A549 (cell line): Measurements from ENCODE around the gene CLIC5. TPM values are rescaled to one million over a fixed set of nuclear protein-coding genes. Genes with fewer than 3 reads are reported as not detected.

ENCODE experiments used
- ATAC-seq, 2 experiments: fragments of 200-7000 bp in 1 of 2; fragments of >200 bp in 1 of 2; cut with Nextera tagmentation in 1 of 2; cut with Tn5 transposase in 1 of 2; 3 replicates each; pipeline versions ENCODE4 v1.8.0 to v1.9.1; 2018 to 2020; ENCODE audit warnings: mild to moderate bottlenecking in 1 of 2, moderate library complexity in 1 of 2
- CTCF ChIA-PET: fragments of 300-600 bp; sonication (Branson Sonifier 250); formaldehyde crosslinking; extraction: SDS; loops from one replicate; lab custom pipeline; 2021; ENCODE audit warnings: antibody characterized with exemption, inconsistent platforms; lab: Yijun Ruan, JAX
- POLR2A ChIA-PET: fragments of 350-600 bp; formaldehyde crosslinking; extraction: SDS; loops from one replicate; lab custom pipeline; 2021; ENCODE audit warnings: antibody characterized with exemption, inconsistent platforms; lab: Yijun Ruan, JAX
- DNase-seq, 2 experiments: peaks; one replicate each; pipeline versions ENCODE4 v3.0.0 to v3.0.0-alpha.2; 2011 to 2016; ENCODE audit warnings: low read depth in 1 of 2, low spot score in 1 of 2
- FAIRE-seq: peaks from 2 replicates; lab custom pipeline; 2011; peaks lifted over from hg19 to GRCh38; lab: Jason Lieb, UNC
- H3K27ac ChIP-seq, 2 experiments: fragments of >200 bp; sonication (Bioruptor Twin); formaldehyde crosslinking; 3 replicates each; pipeline ENCODE4 v1.5.1; 2016 to 2017
- H3K4me1 ChIP-seq: fragments of >200 bp; sonication (Bioruptor Twin); formaldehyde crosslinking; 3 replicates; pipeline ENCODE4 v1.6.1; 2016
- H3K4me2 ChIP-seq: fragments of >200 bp; sonication (Bioruptor Twin); formaldehyde crosslinking; 3 replicates; pipeline ENCODE4 v1.6.1; 2016
- H3K4me3 ChIP-seq: fragments of >200 bp; sonication (Bioruptor Twin); formaldehyde crosslinking; 3 replicates; pipeline ENCODE4 v1.5.1; 2016
- H3K9me3 ChIP-seq: fragments of >200 bp; sonication (Bioruptor Twin); formaldehyde crosslinking; 3 replicates; pipeline ENCODE4 v1.6.1; 2016
- BHLHE40 ChIP-seq: IDR thresholded peaks from 2 replicates; pipeline ENCODE4 v1.6.1; 2012; ENCODE audit warnings: low read depth, low read length, inconsistent platforms
- CBX8 ChIP-seq: fragments of 200-600 bp; sonication (generic); IDR thresholded peaks from 2 replicates; pipeline ENCODE4 v1.6.1; 2016
- CHD4 ChIP-seq: fragments of 200-600 bp; sonication (generic); IDR thresholded peaks from 2 replicates; pipeline ENCODE4 v1.6.1; 2016; ENCODE audit warnings: antibody characterized with exemption, mild to moderate bottlenecking, borderline replicate concordance
- EP300 ChIP-seq, 2 experiments: fragments of >200 bp; sonication (Bioruptor Twin); formaldehyde crosslinking; IDR thresholded peaks; 2 replicates in 1 of 2; 3 replicates in 1 of 2; pipeline ENCODE4 v1.6.1; 2016 to 2017
- ESRRA ChIP-seq: fragments of 150-350 bp; IDR thresholded peaks from 2 replicates; pipeline ENCODE4 v1.6.1; 2014; ENCODE audit warnings: mild to moderate bottlenecking, low read length, borderline replicate concordance
- FOXS1 ChIP-seq: fragments of 250-450 bp; sonication (Bioruptor Pico); IDR thresholded peaks from 2 replicates; pipeline ENCODE4 v1.5.0; 2020; ENCODE audit warnings: mild to moderate bottlenecking, moderate library complexity
- HEYL ChIP-seq: fragments of 250-450 bp; sonication (Bioruptor Pico); IDR thresholded peaks from 2 replicates; pipeline ENCODE4 v1.8.0; 2021; ENCODE audit warnings: mild to moderate bottlenecking, moderate library complexity
- HOXB13 ChIP-seq: fragments of 250-450 bp; sonication (Bioruptor Pico); IDR thresholded peaks from 2 replicates; pipeline ENCODE4 v1.5.0; 2020; ENCODE audit warnings: low read depth, mild to moderate bottlenecking, moderate library complexity
- JUN ChIP-seq, 2 experiments: fragments of >200 bp; sonication (Bioruptor Twin); formaldehyde crosslinking; IDR thresholded peaks; 2 replicates in 1 of 2; 3 replicates in 1 of 2; pipeline ENCODE4 v1.6.1; 2016 to 2017
- JUNB ChIP-seq: fragments of >200 bp; sonication (Bioruptor Twin); formaldehyde crosslinking; IDR thresholded peaks from 2 replicates; pipeline ENCODE4 v1.6.1; 2016
- KDM1A ChIP-seq: fragments of 200-600 bp; sonication (generic); IDR thresholded peaks from 2 replicates; pipeline ENCODE4 v1.6.1; 2016; ENCODE audit warnings: low read depth, mild to moderate bottlenecking
- MAZ ChIP-seq: fragments of 150-350 bp; IDR thresholded peaks from 2 replicates; pipeline ENCODE4 v1.6.1; 2014; ENCODE audit warnings: antibody characterized with exemption, low read depth, low read length, borderline replicate concordance
- MYC ChIP-seq: IDR thresholded peaks from 2 replicates; pipeline ENCODE4 v1.6.1; 2012; ENCODE audit warnings: mild to moderate bottlenecking, inconsistent platforms, low read length, improper control_type of control experiment, borderline replicate concordance
- NPAS2 ChIP-seq: fragments of 250-450 bp; sonication (Bioruptor Pico); IDR thresholded peaks from 2 replicates; pipeline ENCODE4 v1.8.0; 2022; ENCODE audit warnings: mild to moderate bottlenecking, moderate library complexity, borderline replicate concordance
- NR3C1 ChIP-seq: fragments of >200 bp; sonication (Bioruptor Twin); formaldehyde crosslinking; IDR thresholded peaks from 3 replicates; pipeline ENCODE4 v1.6.1; 2017
- PHF8 ChIP-seq: fragments of 200-600 bp; sonication (generic); IDR thresholded peaks from 2 replicates; pipeline ENCODE4 v1.6.1; 2016; ENCODE audit warnings: low read depth, mild to moderate bottlenecking, antibody characterized with exemption, moderate library complexity, borderline replicate concordance
- POLR2A ChIP-seq: IDR thresholded peaks from 2 replicates; pipeline ENCODE4 v1.6.1; 2012; ENCODE audit warnings: mild to moderate bottlenecking, low read length
- POLR2AphosphoS2 ChIP-seq: conservative IDR thresholded peaks from 2 replicates; pipeline ENCODE4 v1.6.1; 2012; ENCODE audit warnings: low read length, improper control_type of control experiment, inconsistent platforms
- RAD21 ChIP-seq, 2 experiments: fragments of >200 bp in 1 of 2; sonication (Bioruptor Twin) in 1 of 2; formaldehyde crosslinking in 1 of 2; IDR thresholded peaks in 1 of 2; conservative IDR thresholded peaks in 1 of 2; 2 replicates in 1 of 2; 3 replicates in 1 of 2; pipeline ENCODE4 v1.6.1; 2012 to 2018; ENCODE audit warnings: inconsistent platforms in 1 of 2
- RCOR1 ChIP-seq: fragments of 150-350 bp; IDR thresholded peaks from 2 replicates; pipeline ENCODE4 v1.6.1; 2014; ENCODE audit warnings: antibody characterized with exemption, low read length, low read depth
- RNF2 ChIP-seq: fragments of 200-600 bp; sonication (generic); IDR thresholded peaks from 2 replicates; pipeline ENCODE4 v1.6.1; 2016; ENCODE audit warnings: low read depth, mild to moderate bottlenecking, antibody characterized with exemption, moderate library complexity, borderline replicate concordance
- TFCP2L1 ChIP-seq: fragments of 250-450 bp; sonication (Bioruptor Pico); IDR thresholded peaks from 2 replicates; pipeline ENCODE4 v1.5.0; 2021; ENCODE audit warnings: mild to moderate bottlenecking
- ZFP36 ChIP-seq: fragments of 450-650 bp; IDR thresholded peaks from 2 replicates; pipeline ENCODE4 v1.6.1; 2014; ENCODE audit warnings: borderline replicate concordance; ENCODE audit not compliant: partially characterized antibody
- WGBS: methylation state at CpG from one replicate; pipeline ENCODE4 v1.1.6; 2017; ENCODE audit errors: missing lambda C conversion rate; 5-methylcytosine and 5-hydroxymethylcytosine counted together
- polyA plus RNA-seq, 4 experiments: library from polyadenylated mRNA; depleted of rRNA in 3 of 4; stranded (reverse); fragments of >200 nt; fragmentation: RNase III in 1 of 4; extraction: RNeasy Plus Mini Kit Qiagen cat#74134 plus additional on column Dnase treatment in 1 of 4; gene quantifications; 2 replicates in 3 of 4; 3 replicates in 1 of 4; pipeline ENCODE4 v1.2.3, GENCODE V29; 2011 to 2017
- TF ChIP-seq, protein P1 (sequence below): fragments of 250-450 bp; sonication (Bioruptor Pico); IDR thresholded peaks from 2 replicates; pipeline ENCODE4 v1.5.0; 2020; ENCODE audit warnings: low read depth, mild to moderate bottlenecking, moderate library complexity
- TF ChIP-seq, protein P2 (sequence below): fragments of 450-650 bp; IDR thresholded peaks from 2 replicates; pipeline ENCODE4 v1.6.1; 2014; ENCODE audit warnings: antibody characterized with exemption

Gene CLIC5
- polyA plus RNA-seq, 2 of the 4 experiments (the other 2 are of a cell fraction) = not detected

- 32% methylated on average over 9 of the region's 9 CpGs for WGBS
- ChIA-PET POLR2A (no interaction called here), CTCF (interaction anchor here (1.3 to 1.5 kb wide), 2 partner anchors 12 to 37 kb away, joined by 3 read pairs; no protein-coding TSS in a partner anchor)
- no peak overlapping the region for H3K4me3 ChIP-seq
- no peaks in the 10 kb centered on the region for H3K9me3 ChIP-seq
- no peak overlapping the region for H3K27ac ChIP-seq
- FAIRE-seq (no peak), ATAC-seq (no peak), DNase-seq (no peak)
- H3K4me1 ChIP-seq = no peaks in the 10 kb centered on the region
- H3K4me2 ChIP-seq = no peak overlapping the region
- no peak for TF ChIP-seq EP300 (IDR thresholded peaks at IDR 0.05)
- no peak for TF ChIP-seq HOXB13 (CRISPR knock-in tag)
- TF ChIP-seq PHF8 = no peak
- no peak for TF ChIP-seq BHLHE40
These were observed 37.6 kb upstream of the CLIC5 start for GRCh38 chr6:46053039-46053933.

- 0% methylated on average over 1 of the region's 1 CpG for WGBS
- DNase-seq (no peak), ATAC-seq (no peak), FAIRE-seq (no peak)
- ChIA-PET POLR2A (no interaction called here), CTCF (interaction anchor here (1.3 to 1.5 kb wide), 2 partner anchors 12 to 38 kb away, joined by 3 read pairs; no protein-coding TSS in a partner anchor)
- TF ChIP-seq NR3C1 (no peak), MYC (no peak), ZFP36 (no peak), ESRRA (no peak), FOXS1 (no peak), JUNB (no peak), POLR2A (no peak), JUN (IDR thresholded peaks at IDR 0.05) (no peak), RNF2 (no peak), NPAS2 (no peak), HEYL (CRISPR knock-in tag) (no peak)
- TF ChIP-seq, protein P1, sequence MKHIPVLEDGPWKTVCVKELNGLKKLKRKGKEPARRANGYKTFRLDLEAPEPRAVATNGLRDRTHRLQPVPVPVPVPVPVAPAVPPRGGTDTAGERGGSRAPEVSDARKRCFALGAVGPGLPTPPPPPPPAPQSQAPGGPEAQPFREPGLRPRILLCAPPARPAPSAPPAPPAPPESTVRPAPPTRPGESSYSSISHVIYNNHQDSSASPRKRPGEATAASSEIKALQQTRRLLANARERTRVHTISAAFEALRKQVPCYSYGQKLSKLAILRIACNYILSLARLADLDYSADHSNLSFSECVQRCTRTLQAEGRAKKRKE (CRISPR knock-in tag) = no peak
- TF ChIP-seq, protein P2, sequence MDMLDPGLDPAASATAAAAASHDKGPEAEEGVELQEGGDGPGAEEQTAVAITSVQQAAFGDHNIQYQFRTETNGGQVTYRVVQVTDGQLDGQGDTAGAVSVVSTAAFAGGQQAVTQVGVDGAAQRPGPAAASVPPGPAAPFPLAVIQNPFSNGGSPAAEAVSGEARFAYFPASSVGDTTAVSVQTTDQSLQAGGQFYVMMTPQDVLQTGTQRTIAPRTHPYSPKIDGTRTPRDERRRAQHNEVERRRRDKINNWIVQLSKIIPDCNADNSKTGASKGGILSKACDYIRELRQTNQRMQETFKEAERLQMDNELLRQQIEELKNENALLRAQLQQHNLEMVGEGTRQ = no peak
- Histone ChIP-seq H3K9me3 (no peaks in the 10 kb centered on the region), H3K4me2 (no peak overlapping the region), H3K4me1 (no peaks in the 10 kb centered on the region), H3K4me3 (no peak overlapping the region), H3K27ac (no peak overlapping the region)
These were observed 36.8 kb upstream of the CLIC5 start for GRCh38 chr6:46052479-46052878.

DNA sequence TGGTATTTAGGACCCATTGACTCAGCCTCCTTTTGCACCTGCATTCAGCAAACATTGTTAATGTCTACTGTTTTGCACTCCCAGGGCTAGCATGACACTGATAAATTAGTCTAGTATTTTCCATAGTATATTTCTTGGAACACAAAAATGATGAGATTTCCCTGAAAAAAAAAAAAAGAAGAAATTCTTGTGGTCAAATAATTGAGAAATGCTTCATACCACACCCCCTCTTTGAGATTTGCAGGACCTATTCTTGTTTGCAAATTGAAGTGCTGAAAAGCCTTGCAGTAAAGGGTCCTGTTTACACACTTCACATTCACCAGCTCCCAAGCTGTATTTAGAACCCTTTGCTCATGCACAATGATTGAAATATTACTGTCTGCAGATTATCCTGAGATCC, 36.3 kb upstream of the CLIC5 start:
- Histone ChIP-seq H3K4me2 (no peak overlapping the region), H3K4me1 (no peaks in the 10 kb centered on the region), H3K4me3 (no peak overlapping the region), H3K9me3 (no peaks in the 10 kb centered on the region), H3K27ac (no peak overlapping the region)
- TF ChIP-seq KDM1A (no peak), POLR2AphosphoS2 (no peak), NR3C1 (no peak), CHD4 (no peak), CBX8 (no peak), ESRRA (no peak), TFCP2L1 (CRISPR knock-in tag) (no peak), ZFP36 (no peak), RCOR1 (no peak), MAZ (no peak), RAD21 (conservative IDR thresholded peaks at IDR 0.05 in 1 of 2, IDR thresholded peaks at IDR 0.05 in 1 of 2) (no peak)
- DNase-seq (no peak), FAIRE-seq (no peak), ATAC-seq (no peak)
- ChIA-PET POLR2A (no interaction called here), CTCF (interaction anchor here (1.3 to 1.5 kb wide), 2 partner anchors 11 to 38 kb away, joined by 3 read pairs; no protein-coding TSS in a partner anchor)
